Measurements from ENCODE around the gene GANAB. TPM values are rescaled to one million over a fixed set of nuclear protein-coding genes. Genes with fewer than 3 reads are reported as not detected.
"Not testable (repeated sequence)": the region's sequence is repeated elsewhere in the genome, so short reads cannot be mapped to it uniquely, and the experiment has no call there.

Gene GANAB
- total RNA-seq, 2 donors from 2014 or later = 187 to 241 TPM

GRCh38 chr11:62648967-62649364, 2.6 kb upstream of the GANAB start:
- peaks cover 19 to 20% of the 10 kb centered on the region in 2 donors for H3K36me3 Mint-ChIP-seq
- no peak for ATAC-seq
- H3K27ac Mint-ChIP-seq = no peak overlapping the region
- DNase-seq (ENCODE audit: low spot score in 2 of 2) = no peak
- H3K9me3 Mint-ChIP-seq = no peaks in the 10 kb centered on the region

- Mint-ChIP-seq H3K27ac (no peak overlapping the region), H3K36me3 (peaks cover 18 to 19% of the 10 kb centered on the region in 2 donors), H3K9me3 (no peaks in the 10 kb centered on the region)
- ATAC-seq (no peak), DNase-seq (ENCODE audit: low spot score in 2 of 2) (no peak)
These were observed 2.0 kb upstream of the GANAB start for GRCh38 chr11:62648185-62648966.

GRCh38 chr11:62647609-62648005, 1.2 kb upstream of the GANAB start:
- DNase-seq (ENCODE audit: low spot score in 2 of 2) (no peak), ATAC-seq (no peak)
- H3K27ac Mint-ChIP-seq = no peak overlapping the region
- peaks cover 14 to 21% of the 10 kb centered on the region in 2 donors for H3K36me3 Mint-ChIP-seq
- H3K9me3 Mint-ChIP-seq = no peaks in the 10 kb centered on the region

GRCh38 chr11:62646825-62647608, 604 bp upstream of the GANAB start:
- Mint-ChIP-seq H3K9me3 (no peaks in the 10 kb centered on the region), H3K36me3 (peaks cover 12 to 17% of the 10 kb centered on the region in 2 donors)
- peak; percentile 0 to 3 for ATAC-seq

GRCh38 chr11:62645671-62645945, 805 bp downstream of the GANAB start:
- ATAC-seq = no peak
- no peak for DNase-seq (ENCODE audit: low spot score in 2 of 2)
- peak overlapping the region; percentile 92 to 98 for H3K27ac Mint-ChIP-seq
- H3K9me3 Mint-ChIP-seq = no peaks in the 10 kb centered on the region
- peaks cover 12 to 22% of the 10 kb centered on the region in 2 donors for H3K36me3 Mint-ChIP-seq

More at GRCh38 chr11:62646825-62647608, 604 bp upstream of the GANAB start:
- peak overlapping the region; percentile 92 to 98 for H3K27ac Mint-ChIP-seq
- no peak for DNase-seq (ENCODE audit: low spot score in 2 of 2)

- Mint-ChIP-seq H3K27ac (peak overlapping the region; percentile 40 to 92), H3K36me3 (peaks cover 18 to 25% of the 10 kb centered on the region in 2 donors)
- ATAC-seq = no peak
These were observed 2.2 kb downstream of the GANAB start for GRCh38 chr11:62644220-62644619.

GRCh38 chr11:62632492-62632891, 13.9 kb downstream of the GANAB start:
- DNase-seq (ENCODE audit: low spot score in 2 of 2) (no peak), ATAC-seq (no peak)
- Mint-ChIP-seq H3K9me3 (no peaks in the 10 kb centered on the region), H3K36me3 (peaks cover 27 to 43% of the 10 kb centered on the region in 2 donors), H3K27ac (peak overlapping the region; percentile 62 to 72)

More at GRCh38 chr11:62644220-62644619, 2.2 kb downstream of the GANAB start:
- H3K9me3 Mint-ChIP-seq = peaks cover 0 to 5% of the 10 kb centered on the region in 2 donors
- DNase-seq (ENCODE audit: low spot score in 2 of 2) = no peak

- ATAC-seq (no peak), DNase-seq (ENCODE audit: low spot score in 2 of 2) (no peak)
- Mint-ChIP-seq H3K27ac (peak overlapping the region in 1 of 2 donors; percentile 79), H3K36me3 (peaks cover 23 to 34% of the 10 kb centered on the region in 2 donors), H3K9me3 (no peaks in the 10 kb centered on the region)
These were observed 18.7 kb downstream of the GANAB start for GRCh38 chr11:62627713-62628112.

GRCh38 chr11:62622476-62623089, 23.8 kb downstream of the GANAB start:
- H3K36me3 Mint-ChIP-seq = peaks cover 21 to 31% of the 10 kb centered on the region in 2 donors
- ATAC-seq (no peak), DNase-seq (ENCODE audit: low spot score in 2 of 2) (no peak)
- H3K9me3 Mint-ChIP-seq = no peaks in the 10 kb centered on the region
- H3K27ac Mint-ChIP-seq = peak overlapping the region; percentile 91 to 92

- Mint-ChIP-seq H3K36me3 (peaks cover 21 to 27% of the 10 kb centered on the region in 2 donors), H3K27ac (peak within 1 kb of the TSS; percentile 92 to 98), H3K9me3 (no peaks in the 10 kb centered on the region)
- DNase-seq (ENCODE audit: low spot score in 2 of 2) (peak; percentile 91 to 99), ATAC-seq (peak; percentile 94 to 95)
These were observed 24.6 kb downstream of the GANAB start, which contains the start of gene B3GAT3 for GRCh38 chr11:62621567-62622470. Gene B3GAT3 (minus strand): TSS chr11:62621986. CDS start chr11:62621947, 39 bp downstream.

GRCh38 chr11:62621027-62621566, 25.3 kb downstream of the GANAB start:
- H3K9me3 Mint-ChIP-seq = no peaks in the 10 kb centered on the region
- peak overlapping the region; percentile 92 to 98 for H3K27ac Mint-ChIP-seq
- peaks cover 19 to 20% of the 10 kb centered on the region in 2 donors for H3K36me3 Mint-ChIP-seq
- ATAC-seq (no peak), DNase-seq (ENCODE audit: low spot score in 2 of 2) (no peak)

- Mint-ChIP-seq H3K27ac (peak overlapping the region in 1 of 2 donors; percentile 30), H3K36me3 (peaks cover 16 to 19% of the 10 kb centered on the region in 2 donors)
- not testable (repeated sequence) for ATAC-seq; DNase-seq (ENCODE audit: low spot score in 2 of 2); H3K9me3 Mint-ChIP-seq
These were observed 29.5 kb downstream of the GANAB start for GRCh38 chr11:62616957-62617356.

GRCh38 chr11:62615521-62615920, 30.9 kb downstream of the GANAB start:
- peaks cover 13 to 16% of the 10 kb centered on the region in 2 donors for H3K36me3 Mint-ChIP-seq
- H3K9me3 Mint-ChIP-seq = no peaks in the 10 kb centered on the region
- peak overlapping the region in 1 of 2 donors; percentile 86 for H3K27ac Mint-ChIP-seq
- DNase-seq (ENCODE audit: low spot score in 2 of 2) (no peak), ATAC-seq (no peak)

GRCh38 chr11:62614275-62614674, 32.1 kb downstream of the GANAB start:
- ATAC-seq (peak in 1 of 2 donors; percentile 14), DNase-seq (ENCODE audit: low spot score in 2 of 2) (no peak)
- Mint-ChIP-seq H3K27ac (peak overlapping the region; percentile 86 to 95), H3K36me3 (peaks cover 15 to 19% of the 10 kb centered on the region in 2 donors), H3K9me3 (no peaks in the 10 kb centered on the region)

- DNase-seq (ENCODE audit: low spot score in 2 of 2) = peak in 1 of 2 donors; percentile 64
- Mint-ChIP-seq H3K27ac (peak overlapping the region in 1 of 2 donors; percentile 86), H3K36me3 (peaks cover 15% of the 10 kb centered on the region in 2 donors), H3K9me3 (no peaks in the 10 kb centered on the region)
- ATAC-seq = no peak
These were observed 33.1 kb downstream of the GANAB start for GRCh38 chr11:62613291-62613778.
